Measurements from ENCODE around the gene SPINK7.
A peak's percentile ranks its signal among the peaks of the same experiment; 100 is the strongest.
"Not testable (repeated sequence)": the region's sequence is repeated elsewhere in the genome, so short reads cannot be mapped to it uniquely, and the experiment has no call there.

The SPINK7 gene

GRCh38 chr5:148312153-148312552 lies at the start of gene SPINK7:
Gene SPINK7, plus strand, starts transcription at chr5:148312423. Its CDS starts 61 bp downstream, at chr5:148312484.
- in situ Hi-C loops (cut with MboI; ENCODE audit: low pct_unique_long_range_greater_than_20kb, low sequenced_read_pairs, unreplicated experiment): no loop called here
- no peak for TF ChIP-seq CTCF (IDR thresholded peaks at IDR 0.05; ENCODE audit: extremely low read depth, insufficient read depth, missing control alignments)

GRCh38 chr5:148267962-148268361 lies 44.3 kb upstream of the SPINK7 start:
- in situ Hi-C loops (cut with MboI; ENCODE audit: low pct_unique_long_range_greater_than_20kb, low sequenced_read_pairs, unreplicated experiment): no loop called here
- DNase-seq (ENCODE audit: low spot score): no peak
- TF ChIP-seq CTCF (IDR thresholded peaks at IDR 0.05; ENCODE audit: extremely low read depth, insufficient read depth, missing control alignments): no peak

More at GRCh38 chr5:148312153-148312552, at the start of gene SPINK7:
- no peak for DNase-seq (ENCODE audit: low spot score)

- in situ Hi-C loops (cut with MboI; ENCODE audit: low pct_unique_long_range_greater_than_20kb, low sequenced_read_pairs, unreplicated experiment): no loop called here
- no peak for DNase-seq (ENCODE audit: low spot score)
- TF ChIP-seq CTCF (IDR thresholded peaks at IDR 0.05; ENCODE audit: extremely low read depth, insufficient read depth, missing control alignments): no peak
These were observed 43.7 kb upstream of the SPINK7 start, which contains the start of gene SPINK13 for GRCh38 chr5:148268566-148268965. Gene SPINK13, plus strand, starts transcription at chr5:148268794. Its CDS starts 1,279 bp downstream, at chr5:148270073.

GRCh38 chr5:148275129-148275528 lies 37.1 kb upstream of the SPINK7 start:
- not testable (repeated sequence) for DNase-seq (ENCODE audit: low spot score)

GRCh38 chr5:148280893-148281292 lies 31.3 kb upstream of the SPINK7 start:
- DNase-seq (ENCODE audit: low spot score); in situ Hi-C loops (cut with MboI; ENCODE audit: low pct_unique_long_range_greater_than_20kb, low sequenced_read_pairs, unreplicated experiment): not testable (repeated sequence)

More at GRCh38 chr5:148275129-148275528, 37.1 kb upstream of the SPINK7 start:
- in situ Hi-C loops (cut with MboI; ENCODE audit: low pct_unique_long_range_greater_than_20kb, low sequenced_read_pairs, unreplicated experiment): not testable (repeated sequence)

- in situ Hi-C loops (cut with MboI; ENCODE audit: low pct_unique_long_range_greater_than_20kb, low sequenced_read_pairs, unreplicated experiment); DNase-seq (ENCODE audit: low spot score): not testable (repeated sequence)
These were observed 30.9 kb upstream of the SPINK7 start for GRCh38 chr5:148281336-148281735.

- peak; percentile 51 for TF ChIP-seq CTCF (IDR thresholded peaks at IDR 0.05; ENCODE audit: extremely low read depth, insufficient read depth, missing control alignments)
- DNase-seq (ENCODE audit: low spot score): peak; percentile 5
- in situ Hi-C loops (cut with MboI; ENCODE audit: low pct_unique_long_range_greater_than_20kb, low sequenced_read_pairs, unreplicated experiment): no loop called here
These were observed 21.7 kb upstream of the SPINK7 start for GRCh38 chr5:148290271-148291195.

GRCh38 chr5:148297731-148298130 lies 14.5 kb upstream of the SPINK7 start:
- TF ChIP-seq CTCF (IDR thresholded peaks at IDR 0.05; ENCODE audit: extremely low read depth, insufficient read depth, missing control alignments): no peak
- DNase-seq (ENCODE audit: low spot score): no peak
- in situ Hi-C loops (cut with MboI; ENCODE audit: low pct_unique_long_range_greater_than_20kb, low sequenced_read_pairs, unreplicated experiment): no loop called here

Measured in GM13977 (cell line).